Measurements from ENCODE around the gene TMEM125.

Gene TMEM125

DNA sequence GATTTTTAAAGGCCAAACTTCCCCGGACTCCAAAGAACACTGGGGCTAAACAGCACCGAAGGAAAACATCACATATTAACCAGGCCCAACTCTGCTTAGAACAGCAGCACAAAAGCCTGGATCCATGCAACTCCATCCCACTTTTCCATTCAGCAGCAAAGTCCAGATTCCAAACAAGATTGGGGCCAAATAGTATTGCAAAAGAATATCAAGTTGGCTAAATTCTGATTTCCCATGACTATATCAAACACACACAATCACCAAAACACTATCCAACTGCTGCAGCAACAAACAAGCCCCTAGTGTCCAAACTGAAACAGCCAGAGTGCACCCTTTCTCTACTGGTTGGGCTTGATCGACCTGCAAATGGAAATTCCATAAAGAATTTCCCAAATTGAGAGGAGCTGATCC lies 19.4 kb upstream of the TMEM125 start:
- DNase-seq = no peak

DNA sequence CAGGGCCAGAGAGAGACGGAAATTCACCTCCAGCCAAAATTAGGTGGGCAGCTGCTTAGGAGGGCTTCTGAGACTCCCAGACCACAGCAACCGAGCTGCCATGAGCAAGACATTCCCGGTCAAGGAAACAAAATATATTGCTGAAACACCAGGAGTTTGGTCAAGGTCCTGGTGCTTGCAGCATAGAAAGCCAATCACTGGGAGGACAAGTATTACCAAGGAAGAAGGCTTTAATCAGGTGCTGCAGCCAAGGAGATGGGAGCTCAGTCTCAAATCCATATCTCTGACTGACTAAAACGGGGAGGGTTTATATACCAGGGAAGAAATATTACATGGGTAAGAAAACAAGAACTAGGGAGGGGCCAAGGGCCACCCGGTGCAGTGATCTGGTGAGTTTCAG lies 18.8 kb upstream of the TMEM125 start:
- DNase-seq = no peak

DNA sequence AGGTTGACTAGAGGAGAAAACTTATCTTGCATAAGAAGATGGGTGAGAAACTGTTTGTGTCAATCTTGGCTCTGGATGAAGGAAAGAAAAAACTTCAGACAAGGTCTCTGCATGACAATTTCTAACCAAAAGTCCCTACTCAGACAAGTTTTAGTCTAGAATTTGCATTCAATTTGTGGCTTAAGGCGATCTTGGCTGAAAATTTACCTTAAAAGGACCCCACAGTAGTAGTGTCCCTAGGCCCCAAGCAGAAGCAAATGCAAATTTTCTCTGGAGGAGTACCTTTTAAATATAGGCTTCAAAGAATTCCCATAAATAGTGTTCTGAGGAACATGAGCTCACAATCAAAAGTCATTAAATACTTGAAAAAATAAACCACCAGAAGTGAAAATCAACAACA lies 17.6 kb upstream of the TMEM125 start:
- no peak for DNase-seq

DNA sequence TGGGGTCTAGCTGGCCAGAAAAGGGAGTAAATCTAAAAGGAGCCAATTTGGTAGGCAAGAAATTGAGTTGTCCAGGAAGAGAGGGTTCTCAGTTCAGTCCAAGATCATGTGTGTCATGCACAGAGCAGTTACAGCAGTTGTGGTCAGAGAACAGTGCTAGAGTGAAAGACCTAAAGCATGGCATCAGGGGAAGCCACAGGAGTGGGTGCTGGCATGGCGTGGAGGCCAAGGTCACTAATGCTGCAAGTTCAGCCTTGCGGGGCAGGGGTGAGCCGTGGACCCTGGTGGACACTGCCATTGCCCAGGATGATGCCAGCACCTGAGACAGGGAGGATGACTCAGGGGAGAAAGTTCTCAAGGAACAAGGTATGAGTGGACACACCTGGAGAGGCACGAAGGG lies 16.6 kb upstream of the TMEM125 start:
- DNase-seq = no peak

DNA sequence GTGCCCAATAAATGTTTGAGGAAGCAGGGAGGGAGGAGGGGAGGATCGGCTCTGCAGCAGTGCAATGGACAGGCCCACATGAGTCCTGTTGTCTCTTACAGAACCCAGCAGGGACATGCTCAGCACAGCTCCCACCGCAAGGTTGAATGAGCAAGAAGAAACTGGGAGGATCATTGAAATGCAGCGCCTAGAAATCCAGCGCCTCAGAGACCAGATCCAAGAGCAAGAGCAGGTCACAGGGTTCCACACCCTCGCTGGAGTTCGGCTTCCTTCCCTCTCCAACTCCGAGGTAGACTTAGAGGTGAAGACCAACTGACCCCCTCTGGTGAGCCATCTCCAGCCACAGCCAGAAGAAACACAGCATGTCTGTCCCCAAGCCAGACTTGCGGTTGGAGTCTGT lies 15.9 kb upstream of the TMEM125 start:
- no peak for DNase-seq

DNA sequence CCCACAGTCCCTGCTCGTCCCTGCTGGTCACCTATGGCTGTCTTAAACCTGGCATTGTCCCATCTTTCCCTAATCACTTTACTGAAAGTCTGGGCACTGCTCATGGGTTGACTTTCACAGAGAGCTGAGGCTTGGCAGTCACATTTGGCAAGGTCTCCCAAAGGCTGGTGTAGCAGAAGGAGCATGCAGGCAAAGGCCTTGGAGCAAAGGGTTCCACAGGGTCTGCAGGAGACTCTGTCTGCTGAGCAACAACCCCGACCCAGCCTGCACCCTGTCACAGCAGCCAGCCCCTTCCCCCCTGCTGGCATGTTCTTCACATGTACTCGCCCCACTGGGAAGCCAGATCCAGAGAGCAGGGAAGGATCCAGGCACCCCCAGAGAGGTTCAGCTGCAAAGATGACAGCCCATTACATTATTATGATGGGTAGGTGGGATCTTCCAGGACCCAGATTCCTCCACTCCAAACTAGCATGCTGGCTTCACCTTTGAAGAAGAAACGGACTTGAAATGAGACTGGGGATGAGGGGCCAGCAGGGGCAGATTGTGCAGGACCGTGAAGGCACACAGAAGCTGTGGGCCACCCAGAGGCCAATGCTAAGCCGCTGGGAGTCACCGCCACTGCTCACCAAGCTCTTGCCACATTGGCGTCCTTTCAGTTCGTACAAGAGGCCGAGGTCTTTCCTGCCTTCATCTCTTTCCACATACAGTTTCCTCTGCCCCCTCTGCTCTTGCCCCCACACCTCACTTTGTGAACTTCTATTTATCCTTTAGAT lies 14.2 kb upstream of the TMEM125 start:
- no peak for DNase-seq

DNA sequence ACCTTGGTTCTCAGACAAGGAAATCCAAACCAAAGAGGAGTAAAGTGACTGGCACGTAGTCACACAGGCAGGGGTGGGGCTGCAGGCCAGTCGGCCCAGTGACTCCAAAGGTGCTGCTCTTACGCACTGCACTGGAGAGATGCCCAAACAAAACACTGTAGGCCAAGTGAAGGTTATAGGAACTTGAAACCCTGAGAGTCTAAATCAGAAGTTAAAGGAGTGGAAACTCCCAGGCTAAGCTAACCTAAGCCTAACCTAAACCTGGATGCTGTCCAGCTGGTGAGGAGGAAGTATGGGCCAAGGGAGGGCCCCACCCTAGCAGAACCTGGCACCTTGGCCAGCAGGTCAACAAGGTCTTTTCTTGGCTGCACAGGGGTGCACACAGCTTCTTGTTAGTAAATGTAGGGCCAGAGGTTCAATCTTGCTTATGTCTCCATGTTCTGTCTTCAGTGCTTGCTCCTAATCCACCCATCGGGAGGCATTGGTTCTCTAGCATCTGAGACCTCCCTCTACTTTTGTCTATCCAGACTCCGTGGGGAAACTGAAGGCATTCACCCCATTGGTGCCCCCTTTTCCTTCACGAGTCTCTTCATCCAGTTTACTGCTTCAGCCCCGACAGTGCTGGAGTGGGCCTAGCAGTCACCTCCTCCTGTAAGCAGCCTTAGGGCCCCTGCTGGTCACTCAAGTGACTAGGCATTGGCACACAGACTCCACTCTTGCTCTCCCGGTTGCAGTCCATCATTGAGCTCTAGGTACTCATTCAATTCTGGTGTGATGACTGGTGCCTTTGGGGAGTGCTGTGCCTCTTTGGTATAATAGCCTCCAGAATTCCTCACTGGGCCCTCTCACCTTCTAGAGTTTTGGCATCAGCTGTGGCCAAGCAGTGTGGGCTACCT lies 12.9 kb upstream of the TMEM125 start:
- no peak for DNase-seq

DNA sequence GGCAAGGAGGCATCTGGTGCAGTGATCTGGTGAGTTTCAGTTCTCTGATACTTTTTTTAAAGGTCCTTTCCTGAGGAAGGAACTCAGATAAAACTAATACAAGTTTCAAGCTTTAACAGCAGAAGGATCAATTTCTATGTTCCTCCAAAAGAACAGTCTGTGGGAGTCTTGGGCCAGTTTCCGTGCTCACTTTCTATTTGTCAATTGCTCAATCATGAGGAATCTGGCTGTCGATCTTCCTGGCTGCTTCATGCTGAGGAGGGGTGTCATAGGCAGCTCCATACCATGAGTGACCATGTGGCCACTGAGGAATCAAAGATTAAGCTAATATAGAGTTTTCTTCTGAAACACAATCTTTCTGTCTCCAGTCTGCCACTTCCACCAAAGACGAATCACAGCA lies 11.4 kb upstream of the TMEM125 start:
- DNase-seq = no peak

DNA sequence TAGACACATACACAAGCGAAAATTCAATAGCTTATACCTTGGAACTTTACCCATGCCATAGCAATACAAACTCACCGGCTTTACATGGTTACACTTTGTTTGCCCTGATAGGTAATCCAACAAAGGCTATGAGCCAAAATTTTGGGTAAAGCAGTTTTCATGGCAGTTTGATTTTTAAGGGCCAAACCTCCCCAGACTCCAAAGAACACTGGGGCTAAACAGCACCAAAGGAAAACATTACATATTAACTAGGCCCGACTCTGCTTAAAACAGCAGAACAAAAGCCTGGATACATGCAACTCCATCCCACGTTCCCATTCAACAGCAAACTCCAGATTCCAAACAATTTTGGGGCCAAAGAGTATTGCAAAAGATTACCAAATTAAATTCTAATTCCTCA lies 4.4 kb upstream of the TMEM125 start:
- no peak for DNase-seq

DNA sequence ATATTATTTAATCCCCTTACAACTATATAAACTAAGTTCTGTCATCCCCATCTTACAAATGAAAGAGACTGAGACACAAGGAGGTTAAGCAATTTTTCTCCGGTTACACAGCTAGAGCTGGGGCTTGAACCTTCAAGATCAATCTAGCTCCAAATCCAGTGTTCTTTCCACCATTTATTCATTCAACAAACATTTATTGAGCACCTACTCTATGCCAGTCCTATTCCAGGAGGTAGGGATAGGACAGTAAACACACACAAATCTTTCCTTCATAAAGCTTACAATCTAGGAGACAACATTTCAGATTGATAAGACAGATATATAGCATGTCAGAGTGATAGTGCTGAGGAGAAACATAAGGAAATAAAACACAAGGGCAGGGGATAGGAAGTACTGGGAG lies 2.9 kb upstream of the TMEM125 start:
- no peak for DNase-seq

DNA sequence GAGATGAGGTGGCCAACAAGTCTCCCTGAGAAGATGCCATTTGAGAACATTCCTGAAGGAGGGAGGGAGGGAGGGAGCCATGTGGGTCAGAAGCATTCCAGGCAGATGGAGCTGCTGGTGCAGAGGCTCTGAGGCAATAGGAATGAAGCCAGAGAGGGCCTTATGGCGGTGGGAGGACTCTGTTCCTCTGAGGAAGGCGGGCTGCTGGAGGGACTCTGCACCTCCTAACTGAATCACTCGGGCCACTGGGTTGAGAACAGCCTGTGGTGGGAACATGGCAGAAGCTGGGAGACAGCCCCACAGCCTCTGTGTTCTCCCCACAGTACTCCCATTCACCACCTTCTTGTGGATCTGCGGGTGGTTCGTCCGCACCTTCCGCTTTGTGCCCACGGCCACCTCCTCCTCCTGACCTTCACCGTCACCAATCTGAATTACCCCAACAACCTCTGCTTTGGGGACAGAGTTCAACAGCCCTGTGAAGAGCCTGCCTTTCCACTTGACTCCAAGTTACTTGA lies 2.4 kb upstream of the TMEM125 start:
- no peak for DNase-seq

DNA sequence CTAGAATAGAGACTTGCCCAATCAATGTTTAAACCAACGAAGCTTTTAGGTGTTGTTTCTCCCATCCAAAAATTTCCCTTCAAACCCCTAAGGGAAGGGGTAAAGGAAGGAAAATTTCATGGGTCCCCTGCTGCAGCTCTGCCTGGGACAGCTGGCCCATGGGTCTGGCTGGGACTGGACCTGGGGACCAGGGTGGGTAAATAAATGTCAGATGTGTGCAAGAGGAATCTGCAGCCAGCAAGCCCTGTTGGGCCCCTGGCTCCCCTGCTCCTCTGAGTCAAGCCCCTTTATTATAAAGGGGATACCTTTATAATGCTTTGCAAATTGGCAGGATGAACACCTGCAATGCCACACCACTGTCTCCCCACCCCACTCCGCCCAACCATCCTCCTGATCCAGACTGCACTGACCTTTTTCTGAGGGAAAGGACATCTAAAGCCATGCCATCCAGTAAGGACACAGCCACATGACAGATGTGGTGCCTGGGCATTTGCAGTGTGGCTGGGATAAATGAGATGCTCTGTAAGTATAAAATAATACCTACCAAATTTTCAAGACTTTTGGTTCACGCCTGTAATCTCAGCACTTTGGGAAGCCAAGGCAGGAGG lies 1.9 kb upstream of the TMEM125 start:
- DNase-seq = no peak

DNA sequence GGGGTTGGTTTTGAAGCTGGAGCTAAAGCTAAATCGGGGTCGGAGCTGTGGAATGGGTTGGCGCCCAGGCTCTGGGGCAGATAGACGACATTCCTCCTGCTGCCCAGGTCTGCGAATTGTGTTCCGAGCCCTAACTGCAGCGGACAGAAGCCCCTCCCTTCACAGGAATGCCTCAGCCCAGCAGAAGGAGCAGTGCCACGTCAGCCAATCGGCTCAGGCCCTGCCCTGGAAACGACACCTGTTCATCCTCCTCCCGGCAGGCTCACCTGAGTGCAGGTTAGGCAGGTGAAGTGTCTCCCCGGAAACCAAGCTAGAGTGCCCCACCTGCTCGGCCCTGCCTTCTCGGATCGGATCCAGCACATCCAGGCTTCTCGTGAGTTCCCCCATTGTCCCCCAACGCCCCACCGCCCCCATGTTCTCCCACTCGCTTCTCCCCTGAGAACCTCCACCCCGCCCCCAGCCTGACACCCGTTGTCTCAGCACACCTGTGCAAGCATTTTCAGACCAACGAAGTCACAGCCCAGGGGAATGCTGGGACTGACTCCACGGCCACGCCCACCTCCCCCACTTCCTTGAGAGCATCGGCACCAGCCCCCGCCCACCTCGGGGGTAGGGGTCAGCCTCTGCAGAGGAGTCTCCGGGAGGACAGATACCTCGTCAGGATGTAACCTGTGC lies 775 bp downstream of the TMEM125 start:
- peak in 1 of 2 donors; percentile 11 for DNase-seq

DNA sequence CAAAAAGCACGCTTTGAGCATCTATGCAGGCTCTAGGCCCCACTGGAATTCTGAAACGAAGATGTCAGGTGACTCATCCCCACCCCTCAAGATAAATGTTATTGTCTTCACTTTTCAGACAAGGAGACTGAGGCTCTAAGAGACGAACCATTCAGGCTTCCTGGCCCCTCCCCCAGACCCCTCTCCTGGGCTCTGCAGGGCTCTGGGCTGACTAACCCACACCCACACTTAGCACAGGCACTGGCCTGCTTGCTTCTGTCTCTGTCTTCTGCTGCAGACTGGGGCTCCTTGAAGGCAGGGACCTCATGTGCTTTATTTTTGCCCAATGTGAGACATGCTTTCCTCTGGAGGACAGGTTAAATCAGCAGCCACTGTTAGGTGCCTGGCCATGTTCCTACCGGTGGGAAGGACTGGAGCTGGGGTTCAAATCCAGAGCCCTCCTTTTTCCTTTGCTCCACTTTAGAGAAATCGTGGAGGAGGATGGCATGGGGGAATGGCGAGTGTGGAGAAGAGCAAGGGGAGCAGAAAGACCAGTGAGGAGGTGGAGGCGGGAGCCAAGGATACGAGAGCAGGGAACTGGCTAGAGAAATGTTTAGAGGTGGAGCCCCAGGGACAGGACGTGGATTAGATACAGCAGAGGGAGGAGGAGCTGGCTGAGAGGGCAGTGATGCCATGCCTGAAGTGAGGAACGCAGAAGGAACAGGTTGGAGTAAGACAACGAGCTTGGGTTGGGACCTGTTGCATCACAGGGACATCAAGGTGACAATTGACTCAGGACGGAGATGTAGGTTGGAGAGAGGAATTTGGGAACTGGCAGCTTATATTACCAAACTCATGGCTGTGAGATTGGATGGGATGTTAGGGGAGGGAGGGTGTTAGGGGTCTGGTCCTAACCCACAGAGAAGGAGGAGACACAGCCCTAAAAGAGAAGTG lies 1.7 kb downstream of the TMEM125 start:
- no peak for DNase-seq

DNA sequence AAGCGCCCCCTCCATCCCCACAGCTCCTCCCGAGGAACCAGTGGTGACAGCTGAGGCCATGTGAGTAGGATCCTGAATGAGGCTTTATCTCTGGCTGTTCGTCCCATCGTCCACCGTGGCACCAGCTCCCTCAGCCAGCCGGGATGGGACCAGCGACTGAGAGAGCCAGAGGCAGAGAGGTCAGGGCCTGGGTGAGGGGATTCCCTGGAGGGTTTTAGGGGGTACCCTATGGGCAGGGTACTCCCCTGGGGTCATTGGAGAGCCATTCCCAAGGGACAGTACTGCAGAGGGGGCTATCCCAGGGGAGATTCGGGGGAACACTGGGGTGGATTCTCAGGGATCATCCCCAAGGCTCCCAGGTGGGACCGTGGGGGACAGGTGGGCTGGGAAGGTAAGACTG lies 2.4 kb downstream of the TMEM125 start:
- no peak for DNase-seq

DNA sequence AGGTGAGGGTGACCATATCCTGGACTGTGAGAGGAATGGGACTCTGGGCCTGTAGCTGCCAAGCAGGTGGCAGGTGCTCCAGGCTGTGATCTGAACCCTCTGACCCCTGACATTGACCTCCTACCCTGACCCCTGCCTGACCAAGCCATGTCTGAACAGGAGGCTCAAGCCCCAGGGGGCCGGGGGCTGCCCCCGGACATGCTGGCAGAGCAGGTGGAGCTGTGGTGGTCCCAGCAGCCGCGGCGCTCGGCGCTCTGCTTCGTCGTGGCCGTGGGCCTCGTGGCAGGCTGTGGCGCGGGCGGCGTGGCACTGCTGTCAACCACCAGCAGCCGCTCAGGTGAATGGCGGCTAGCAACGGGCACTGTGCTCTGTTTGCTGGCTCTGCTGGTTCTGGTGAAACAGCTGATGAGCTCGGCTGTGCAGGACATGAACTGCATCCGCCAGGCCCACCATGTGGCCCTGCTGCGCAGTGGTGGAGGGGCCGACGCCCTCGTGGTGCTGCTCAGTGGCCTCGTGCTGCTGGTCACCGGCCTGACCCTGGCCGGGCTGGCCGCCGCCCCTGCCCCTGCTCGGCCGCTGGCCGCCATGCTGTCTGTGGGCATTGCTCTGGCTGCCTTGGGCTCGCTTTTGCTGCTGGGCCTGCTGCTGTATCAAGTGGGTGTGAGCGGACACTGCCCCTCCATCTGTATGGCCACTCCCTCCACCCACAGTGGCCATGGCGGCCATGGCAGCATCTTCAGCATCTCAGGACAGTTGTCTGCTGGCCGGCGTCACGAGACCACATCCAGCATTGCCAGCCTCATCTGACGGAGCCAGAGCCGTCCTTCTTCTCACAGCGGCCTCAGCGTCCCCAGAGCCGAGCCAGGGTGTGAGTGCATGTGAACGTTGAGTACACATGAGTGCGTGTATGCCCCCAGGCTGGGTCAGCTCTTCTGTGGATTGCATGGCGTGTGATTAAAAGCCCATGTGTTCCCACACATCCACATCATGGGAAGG lies 3.1 kb downstream of the TMEM125 start:
- no peak for DNase-seq

DNA sequence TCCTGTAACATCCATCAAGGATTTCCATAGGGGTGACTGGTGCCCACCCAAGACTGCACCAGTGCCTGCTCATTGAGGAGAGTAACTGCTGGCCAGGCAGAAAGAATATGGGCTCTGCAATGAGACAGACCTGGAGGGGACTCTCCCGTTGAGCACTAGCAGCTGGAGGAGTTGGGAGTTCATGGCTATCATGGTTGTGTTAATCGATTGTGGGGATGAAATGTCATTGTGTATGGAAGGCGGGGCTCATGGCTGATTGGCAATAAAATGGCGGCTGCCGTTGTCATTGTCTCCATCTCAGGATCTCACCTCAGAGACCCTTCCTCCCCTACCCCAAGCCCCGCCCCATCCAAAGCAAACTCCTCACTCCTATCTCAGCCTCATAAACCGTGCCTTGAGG lies 3.9 kb downstream of the TMEM125 start:
- DNase-seq = no peak

DNA sequence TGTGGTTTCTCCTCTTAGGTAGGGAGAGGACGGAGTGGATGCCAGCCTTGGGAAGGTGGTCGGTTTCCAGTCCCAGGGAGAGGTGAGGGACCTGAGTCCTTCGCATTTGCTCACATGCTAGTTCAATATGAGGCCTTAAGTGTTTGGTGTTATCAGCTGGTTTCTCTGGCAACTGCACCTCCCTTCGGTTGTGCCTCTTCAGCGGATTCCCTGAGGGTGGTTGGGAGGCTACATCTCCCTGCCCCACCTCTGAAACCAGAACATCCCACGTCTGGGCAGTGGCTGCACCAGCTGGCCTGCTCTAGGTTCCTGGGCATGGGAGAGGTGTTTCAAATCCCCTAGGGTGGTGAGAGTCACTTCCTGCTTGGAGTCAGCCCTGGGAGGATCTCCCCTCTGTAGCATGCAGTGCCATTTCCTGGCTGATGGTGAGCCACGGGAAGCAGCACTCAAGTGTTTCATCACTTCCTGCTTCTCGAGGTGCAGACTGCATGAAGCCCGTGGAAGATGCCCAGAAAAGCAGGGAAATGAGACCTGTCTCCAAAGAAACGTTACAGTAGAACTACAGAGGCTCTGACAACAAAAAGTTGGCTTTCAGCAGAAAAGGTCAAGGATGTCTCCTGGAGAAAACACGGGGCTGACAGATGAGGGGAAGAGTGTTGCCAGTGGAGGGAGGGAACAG lies 4.5 kb downstream of the TMEM125 start:
- DNase-seq = peak in 1 of 2 donors; percentile 23

DNA sequence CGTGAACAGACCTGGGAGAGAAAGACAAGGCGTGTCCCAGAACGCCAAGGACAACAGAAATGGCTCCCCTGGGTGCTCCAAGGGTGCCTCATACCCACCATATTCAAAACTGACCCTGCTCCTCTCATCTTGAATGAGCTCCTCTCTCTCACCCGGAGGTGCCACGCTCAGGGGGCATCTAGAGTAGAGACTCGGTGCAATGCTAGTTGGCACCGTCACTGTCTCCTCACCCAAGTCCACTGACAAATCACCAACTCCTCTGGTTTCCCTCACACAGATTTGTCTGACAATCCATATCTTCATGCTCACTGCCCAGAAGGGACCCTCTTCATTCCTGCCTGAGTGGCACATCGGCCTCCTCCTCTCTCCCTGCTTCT lies 5.0 kb downstream of the TMEM125 start:
- no peak for DNase-seq

Data from activated CD4-positive, alpha-beta T cell treated with anti-CD3 and anti-CD28 coated beads for 4 hours (primary cell).